IMR-90 (cell line): ENCODE results near the gene ADCYAP1R1. TPM values are rescaled to one million over a fixed set of nuclear protein-coding genes. Genes with fewer than 3 reads are reported as not detected.

Source experiments
- ATAC-seq: fragments of 200-7000 bp; cut with Tn5 transposase; 2 replicates; pipeline ENCODE4 v1.9.1; 2020; ENCODE audit warnings: low read depth, mild to moderate bottlenecking, moderate library complexity
- BruUV-seq: library from RNA; stranded (reverse); fragments of 400-500 nt; replicated peaks from 2 replicates; lab custom pipeline; 2021; lab: Mats Ljungman, UMichigan
- CTCF ChIA-PET: fragments of 300-600 bp; formaldehyde crosslinking; extraction: SDS; loops from one replicate; lab custom pipeline; 2021; ENCODE audit warnings: antibody characterized with exemption; lab: Yijun Ruan, JAX
- POLR2A ChIA-PET: fragments of 300-600 bp; sonication (Branson Sonifier 250); formaldehyde crosslinking; loops from one replicate; lab custom pipeline; 2022; ENCODE audit warnings: antibody characterized with exemption; ENCODE audit not compliant: unreplicated experiment; lab: Charles Lee
- DNase-seq: peaks from one replicate; pipeline ENCODE4 v3.0.0; 2013
- H2AFZ ChIP-seq: replicated peaks from 2 replicates; pipeline ENCODE3; 2013; ENCODE audit warnings: low read length, mild to moderate bottlenecking; ENCODE audit not compliant: poor library complexity
- H2AK5ac ChIP-seq: 2 replicates; pipeline ENCODE4 v1.6.1; 2013; ENCODE audit warnings: low read depth, low read length, inconsistent platforms
- H2AK9ac ChIP-seq: replicated peaks from 2 replicates; pipeline ENCODE3; 2013; ENCODE audit warnings: mild to moderate bottlenecking, low read depth, low read length, moderate library complexity; ENCODE audit not compliant: poor library complexity
- H2BK120ac ChIP-seq: 2 replicates; pipeline ENCODE4 v1.6.1; 2013; ENCODE audit warnings: low read depth, low read length, inconsistent platforms
- H2BK15ac ChIP-seq: 3 replicates; pipeline ENCODE4 v1.6.1; 2013; ENCODE audit warnings: low read depth, low read length, inconsistent platforms
- H2BK20ac ChIP-seq: 2 replicates; pipeline ENCODE4 v1.6.1; 2013; ENCODE audit warnings: low read depth, mild to moderate bottlenecking, inconsistent platforms, low read length, moderate library complexity
- H2BK5ac ChIP-seq: 2 replicates; pipeline ENCODE4 v1.6.1; 2013; ENCODE audit warnings: mild to moderate bottlenecking, low read depth, low read length, inconsistent platforms; ENCODE audit not compliant: poor library complexity, severe bottlenecking
- H3K14ac ChIP-seq: replicated peaks from 2 replicates; pipeline ENCODE4 v1.6.1; 2013; ENCODE audit warnings: low read depth, low read length, inconsistent platforms
- H3K18ac ChIP-seq: 2 replicates; pipeline ENCODE4 v1.6.1; 2013; ENCODE audit warnings: low read depth, low read length, control low read depth
- H3K23ac ChIP-seq: 2 replicates; pipeline ENCODE4 v1.6.1; 2013; ENCODE audit warnings: low read depth, low read length, inconsistent platforms
- H3K27ac ChIP-seq: 2 replicates; pipeline ENCODE4 v1.5.1; 2013; ENCODE audit warnings: mild to moderate bottlenecking, control low read depth, low read length; ENCODE audit not compliant: insufficient read depth
- H3K27me3 ChIP-seq: 2 replicates; pipeline ENCODE4 v1.6.1; 2013; ENCODE audit warnings: low read length; ENCODE audit not compliant: control insufficient read depth, insufficient read depth
- H3K36me3 ChIP-seq: 2 replicates; pipeline ENCODE4 v1.6.1; 2013; ENCODE audit warnings: low read length, mixed read lengths; ENCODE audit not compliant: control insufficient read depth, insufficient read depth
- H3K4ac ChIP-seq: 2 replicates; pipeline ENCODE4 v1.6.1; 2013; ENCODE audit warnings: low read depth, low read length, inconsistent platforms
- H3K4me1 ChIP-seq: 2 replicates; pipeline ENCODE4 v1.6.1; 2013; ENCODE audit warnings: low read length, mixed read lengths; ENCODE audit not compliant: control insufficient read depth, insufficient read depth
- H3K4me2 ChIP-seq: 2 replicates; pipeline ENCODE4 v1.6.1; 2013; ENCODE audit warnings: low read depth, mild to moderate bottlenecking, control low read depth, low read length, moderate library complexity
- H3K4me3 ChIP-seq: 2 replicates; pipeline ENCODE4 v1.5.1; 2013; ENCODE audit warnings: low read depth, mild to moderate bottlenecking, control low read depth, low read length, moderate library complexity; ENCODE audit not compliant: insufficient read depth
- H3K56ac ChIP-seq: 2 replicates; pipeline ENCODE4 v1.6.1; 2013; ENCODE audit warnings: low read length, inconsistent platforms; ENCODE audit not compliant: insufficient read depth; ENCODE audit errors: extremely low read depth
- H3K79me1 ChIP-seq, 2 experiments: 2 replicates each; pipeline ENCODE4 v1.6.1; 2013; ENCODE audit warnings: low read length in 2 of 2, inconsistent platforms in 1 of 2, low read depth in 1 of 2
- H3K9ac ChIP-seq: 2 replicates; pipeline ENCODE4 v1.6.1; 2013; ENCODE audit warnings: low read depth, low read length, control low read depth
- H3K9me1 ChIP-seq: 2 replicates; pipeline ENCODE4 v1.6.1; 2013; ENCODE audit warnings: low read length, inconsistent platforms; ENCODE audit not compliant: insufficient read depth
- H3K9me3 ChIP-seq: 2 replicates; pipeline ENCODE4 v1.6.1; 2013; ENCODE audit warnings: low read length; ENCODE audit not compliant: control insufficient read depth, insufficient read depth
- H4K20me1 ChIP-seq: 2 replicates; pipeline ENCODE4 v1.6.1; 2013; ENCODE audit warnings: low read length, inconsistent platforms; ENCODE audit not compliant: insufficient read depth
- H4K5ac ChIP-seq: 2 replicates; pipeline ENCODE4 v1.6.1; 2013; ENCODE audit warnings: mild to moderate bottlenecking, low read depth, low read length, control low read depth
- H4K8ac ChIP-seq, 2 experiments: 2 replicates each; pipeline ENCODE4 v1.6.1; 2013; ENCODE audit warnings: low read depth in 2 of 2, low read length in 2 of 2, control low read depth in 1 of 2, inconsistent platforms in 1 of 2
- H4K91ac ChIP-seq: 2 replicates; pipeline ENCODE4 v1.6.1; 2013; ENCODE audit warnings: low read depth, low read length, inconsistent platforms; ENCODE audit not compliant: insufficient read depth
- BHLHE40 ChIP-seq: fragments of 150-350 bp; IDR thresholded peaks from 2 replicates; pipeline ENCODE4 v1.6.1; 2016; ENCODE audit warnings: mild to moderate bottlenecking, low read depth, low read length
- CEBPB ChIP-seq: IDR thresholded peaks from 2 replicates; pipeline ENCODE4 v1.6.1; 2012; ENCODE audit warnings: low read depth, low read length, improper control_type of control experiment
- CHD1 ChIP-seq: IDR thresholded peaks from 2 replicates; pipeline ENCODE4 v1.6.1; 2012; ENCODE audit warnings: low read depth, low read length, improper control_type of control experiment
- MAFK ChIP-seq: IDR thresholded peaks from 2 replicates; pipeline ENCODE4 v1.6.1; 2012; ENCODE audit warnings: low read depth, low read length, improper control_type of control experiment
- MAZ ChIP-seq: IDR thresholded peaks from 2 replicates; pipeline ENCODE4 v1.6.1; 2012; ENCODE audit warnings: low read depth, mild to moderate bottlenecking, low read length, improper control_type of control experiment, moderate library complexity, borderline replicate concordance
- NFE2L2 ChIP-seq: fragments of 150-350 bp; IDR thresholded peaks from 2 replicates; pipeline ENCODE4 v1.6.1; 2016; ENCODE audit warnings: low read depth, mild to moderate bottlenecking, low read length
- POLR2A ChIP-seq: IDR thresholded peaks from 2 replicates; pipeline ENCODE4 v1.6.1; 2012; ENCODE audit warnings: mild to moderate bottlenecking, low read depth, low read length
- RCOR1 ChIP-seq: IDR thresholded peaks from 2 replicates; pipeline ENCODE4 v1.6.1; 2012; ENCODE audit warnings: mild to moderate bottlenecking, low read length, improper control_type of control experiment; ENCODE audit not compliant: insufficient replicate concordance
- RFX5 ChIP-seq: IDR thresholded peaks from 2 replicates; pipeline ENCODE4 v1.8.0; 2012; ENCODE audit warnings: low read depth, mild to moderate bottlenecking, low read length, moderate library complexity
- SMC3 ChIP-seq: fragments of 150-350 bp; IDR thresholded peaks from 2 replicates; pipeline ENCODE4 v1.6.1; 2016; ENCODE audit warnings: low read depth, mild to moderate bottlenecking, antibody characterized with exemption, low read length, moderate library complexity
- USF2 ChIP-seq: fragments of 150-350 bp; IDR thresholded peaks from 2 replicates; pipeline ENCODE4 v1.6.1; 2017; ENCODE audit warnings: mild to moderate bottlenecking, antibody characterized with exemption, low read length, low read depth
- WGBS, 2 experiments: methylation state at CpG; one replicate each; pipeline versions ENCODE4 v1.1.5 to v1.1.7; 2013; ENCODE audit warnings: missing lambda C conversion rate in 2 of 2; ENCODE audit not compliant: insufficient read length in 1 of 2; ENCODE audit errors: extremely low coverage in 2 of 2; 5-methylcytosine and 5-hydroxymethylcytosine counted together
- dilution Hi-C: fragments of 300-500 bp; cut with HindIII; formaldehyde crosslinking; loops from one replicate; pipeline ENCODE4 v1.14.3; 2018; ENCODE audit warnings: low sequenced_read_pairs; ENCODE audit not compliant: unreplicated experiment
- in situ Hi-C: fragments of 300-500 bp; cut with MboI; formaldehyde crosslinking; loops from 3 replicates; pipeline ENCODE4 v1.14.3; 2019; ENCODE audit warnings: low sequenced_read_pairs, inconsistent platforms, mixed read lengths
- intact Hi-C: fragments of 100-400 bp; cut with micrococcal nuclease; formaldehyde crosslinking; loops from 2 replicates; pipeline ENCODE4 v1.10.0; 2022
- polyA plus RNA-seq, 3 experiments: library from polyadenylated mRNA; depleted of rRNA; stranded (reverse); fragments of >200 nt; gene quantifications; 2 replicates each; pipeline ENCODE4 v1.2.3, GENCODE V29; 2012; ENCODE audit warnings: low replicate concordance in 1 of 3
- total RNA-seq: library from RNA; depleted of rRNA; stranded (reverse); fragments of >200 nt; gene quantifications from 2 replicates; pipeline ENCODE4 v1.2.3, GENCODE V29; 2012
- TF ChIP-seq, protein P1 (sequence below): conservative IDR thresholded peaks from 2 replicates; pipeline ENCODE4 v1.5.1; 2012; ENCODE audit warnings: mild to moderate bottlenecking, low read depth, low read length, improper control_type of control experiment

ADCYAP1R1 gene
- total and polyA plus RNA-seq, 2 of the 4 experiments (the other 2 are of a cell fraction), result not detected

- no peaks in the 10 kb centered on the region for H3K79me1 ChIP-seq
- dilution Hi-C loops (no loop called here), intact Hi-C loops (no loop called here), in situ Hi-C loops (no loop called here)
- H3K9me1 ChIP-seq, result no peaks in the 10 kb centered on the region
- BruUV-seq, result no TSS peak
- H3K4me1 ChIP-seq, result no peaks in the 10 kb centered on the region
- no peak overlapping the region for H4K5ac ChIP-seq
- no peak overlapping the region for H2BK120ac ChIP-seq
- H2BK15ac ChIP-seq, result no peak overlapping the region
- no peak overlapping the region for H3K9ac ChIP-seq
- no peak overlapping the region for H3K4me2 ChIP-seq
- no peak overlapping the region for H2BK5ac ChIP-seq
- no peak overlapping the region for H3K4me3 ChIP-seq
- TF ChIP-seq CHD1 (no peak), POLR2A (no peak), USF2 (no peak), CEBPB (no peak), MAZ (no peak), SMC3 (no peak), RFX5 (no peak), BHLHE40 (no peak), NFE2L2 (no peak), MAFK (no peak), RCOR1 (no peak)
- TF ChIP-seq, protein P1, sequence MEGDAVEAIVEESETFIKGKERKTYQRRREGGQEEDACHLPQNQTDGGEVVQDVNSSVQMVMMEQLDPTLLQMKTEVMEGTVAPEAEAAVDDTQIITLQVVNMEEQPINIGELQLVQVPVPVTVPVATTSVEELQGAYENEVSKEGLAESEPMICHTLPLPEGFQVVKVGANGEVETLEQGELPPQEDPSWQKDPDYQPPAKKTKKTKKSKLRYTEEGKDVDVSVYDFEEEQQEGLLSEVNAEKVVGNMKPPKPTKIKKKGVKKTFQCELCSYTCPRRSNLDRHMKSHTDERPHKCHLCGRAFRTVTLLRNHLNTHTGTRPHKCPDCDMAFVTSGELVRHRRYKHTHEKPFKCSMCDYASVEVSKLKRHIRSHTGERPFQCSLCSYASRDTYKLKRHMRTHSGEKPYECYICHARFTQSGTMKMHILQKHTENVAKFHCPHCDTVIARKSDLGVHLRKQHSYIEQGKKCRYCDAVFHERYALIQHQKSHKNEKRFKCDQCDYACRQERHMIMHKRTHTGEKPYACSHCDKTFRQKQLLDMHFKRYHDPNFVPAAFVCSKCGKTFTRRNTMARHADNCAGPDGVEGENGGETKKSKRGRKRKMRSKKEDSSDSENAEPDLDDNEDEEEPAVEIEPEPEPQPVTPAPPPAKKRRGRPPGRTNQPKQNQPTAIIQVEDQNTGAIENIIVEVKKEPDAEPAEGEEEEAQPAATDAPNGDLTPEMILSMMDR, result no peak
- H3K14ac ChIP-seq, result no peak overlapping the region
- CTCF ChIA-PET, result no interaction called here
- no peaks in the 10 kb centered on the region for H3K36me3 ChIP-seq
- peak; percentile 22 for DNase-seq
- no peaks in the 10 kb centered on the region for H4K20me1 ChIP-seq
- H3K4ac ChIP-seq, result no peak overlapping the region
- no peak overlapping the region for H3K27ac ChIP-seq
- H2AFZ ChIP-seq, result peak overlapping the region; percentile 23
- no peak overlapping the region for H2AK5ac ChIP-seq
- no peak overlapping the region for H3K18ac ChIP-seq
- no peak overlapping the region for H2AK9ac ChIP-seq
- POLR2A ChIA-PET, result no interaction called here
- no peak; the same call in 1 of the 2 replicates for ATAC-seq
- H4K8ac ChIP-seq, result no peak overlapping the region
- no peak overlapping the region for H4K91ac ChIP-seq
- H2BK20ac ChIP-seq, result no peak overlapping the region
- 75% methylated on average over 1 of the region's 7 CpGs; no CpG with 5 or more reads in 1 of the 2 experiments for WGBS, 2 experiments
- no peak overlapping the region for H3K23ac ChIP-seq
- H3K56ac ChIP-seq, result no peak overlapping the region
- H3K27me3 ChIP-seq, result peaks cover 24% of the 10 kb centered on the region
- H3K9me3 ChIP-seq, result no peaks in the 10 kb centered on the region
Measured at GRCh38 chr7:31058122-31058521, 6.0 kb downstream of the ADCYAP1R1 start.
